Measurements from ENCODE around the gene RPS18. TPM values are rescaled to one million over a fixed set of nuclear protein-coding genes. Genes with fewer than 3 reads are reported as not detected.

Gene RPS18
- total and polyA plus RNA-seq, 2 of the 13 experiments (the other 11 are each of a cell fraction or from before 2014, with no cell fraction given) = 3,896 to 5,806 TPM

GRCh38 chr6:33271468-33272274 is at the start of gene RPS18, which contains the start of gene VPS52 (continued):
- TF ChIP-seq MEF2D (CRISPR knock-in tag; IDR thresholded peaks at IDR 0.05) = peak; percentile 76
- peak; percentile 34; the same call in 1 of the 2 replicates for TF ChIP-seq TFDP1 (CRISPR knock-in tag; IDR thresholded peaks at IDR 0.05; ENCODE audit: borderline replicate concordance)
- TF ChIP-seq GATA4 (IDR thresholded peaks at IDR 0.05; ENCODE audit: borderline replicate concordance, low read depth) = peak; percentile 77
- TF ChIP-seq ZNF781 (CRISPR knock-in tag; IDR thresholded peaks at IDR 0.05; ENCODE audit: borderline replicate concordance, not compliant biosample characterization) = peak; percentile 88
- peak; percentile 99 for TF ChIP-seq MYC (CRISPR knock-in tag; IDR thresholded peaks at IDR 0.05; ENCODE audit: borderline replicate concordance)
- TF ChIP-seq ZNF460 (CRISPR knock-in tag; IDR thresholded peaks at IDR 0.05; ENCODE audit: borderline replicate concordance) = no peak; the same call in 1 of the 2 replicates
- peak; percentile 64; the same call in 1 of the 2 replicates for TF ChIP-seq NFIC (IDR thresholded peaks at IDR 0.05; ENCODE audit: low read length)
- no peak; the same call in 1 of the 2 replicates for TF ChIP-seq PRDM4 (CRISPR knock-in tag; IDR thresholded peaks at IDR 0.05; ENCODE audit: borderline replicate concordance)
- peak; percentile 23; the same call in 1 of the 2 replicates for TF ChIP-seq FOXO1 (CRISPR knock-in tag; IDR thresholded peaks at IDR 0.05)
- TF ChIP-seq CEBPB (IDR thresholded peaks at IDR 0.05; ENCODE audit: borderline replicate concordance, low read depth, low read length) = no peak
- peak; percentile 98 for TF ChIP-seq TAF1 (CRISPR knock-in tag; IDR thresholded peaks at IDR 0.05)
- TF ChIP-seq ZBTB40 (IDR thresholded peaks at IDR 0.05) = peak; percentile 98
- peak; percentile 84 for TF ChIP-seq ZBTB40 (CRISPR knock-in tag; IDR thresholded peaks at IDR 0.05)
- TF ChIP-seq ZNF205 (CRISPR knock-in tag; IDR thresholded peaks at IDR 0.05) = no peak
- TF ChIP-seq ZNF883 (CRISPR knock-in tag; IDR thresholded peaks at IDR 0.05; ENCODE audit: not compliant biosample characterization) = peak; percentile 83
- peak; percentile 15; the same call in 1 of the 2 replicates for TF ChIP-seq ZNF629 (CRISPR knock-in tag; conservative IDR thresholded peaks at IDR 0.05)
- peak; percentile 89 for TF ChIP-seq KDM3A (CRISPR knock-in tag; IDR thresholded peaks at IDR 0.05; ENCODE audit: low read depth)

All from HepG2 (cell line).